Measurements from ENCODE around the gene HES5. TPM values are rescaled to one million over a fixed set of nuclear protein-coding genes. Genes with fewer than 3 reads are reported as not detected.

The HES5 gene
- total and polyA plus RNA-seq, 2 of the 4 experiments (the other 2 are of a cell fraction) = not detected

DNA sequence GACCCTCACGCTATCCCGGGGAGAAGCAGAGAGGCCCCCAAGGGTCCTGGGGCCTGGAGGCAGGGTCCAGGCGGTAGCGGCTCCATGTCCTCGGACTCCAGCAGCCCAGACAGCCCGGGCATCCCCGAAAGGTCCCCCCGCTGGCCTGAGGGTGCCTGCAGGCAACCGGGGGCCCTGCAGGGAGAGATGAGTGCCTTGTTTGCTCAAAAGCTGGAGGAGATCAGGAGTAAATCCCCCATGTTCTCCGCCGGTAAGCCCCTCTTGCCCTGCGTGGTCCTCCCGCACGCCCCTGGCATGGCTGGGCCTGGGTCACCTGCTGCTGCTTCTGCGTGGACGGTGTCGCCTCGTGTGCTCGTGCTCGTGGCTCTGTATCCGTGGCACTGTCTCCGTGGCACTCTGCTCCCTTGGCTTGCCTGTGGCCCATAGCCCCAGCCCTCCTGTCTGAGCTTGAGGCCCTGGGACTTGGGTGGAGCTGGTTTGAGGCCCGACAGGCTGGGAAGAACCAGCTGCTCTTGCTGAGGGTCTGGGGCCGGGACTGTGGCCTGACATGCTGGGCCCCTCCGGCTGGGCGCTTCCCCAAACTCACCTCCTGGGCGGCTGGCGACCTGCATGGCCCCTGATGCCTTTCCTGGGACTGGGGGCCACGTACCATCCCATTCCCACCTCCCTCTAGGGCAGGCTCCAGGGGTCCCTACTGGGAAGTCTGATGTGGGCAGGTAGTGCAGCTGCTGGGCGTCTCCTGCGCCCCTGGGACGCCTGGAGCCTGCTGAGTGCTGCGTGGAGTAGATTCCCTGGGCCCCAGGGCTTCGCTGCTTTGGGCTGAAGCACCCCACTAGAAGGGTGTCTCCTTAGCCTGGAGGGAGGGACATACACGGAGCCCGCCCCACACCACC is 27.2 kb downstream of the HES5 start:
- CTCF ChIA-PET = no interaction called here

More for the DNA sequence above, 27.2 kb downstream of the HES5 start:
- Histone ChIP-seq H4K20me1 (ENCODE audit: insufficient read depth, low read length) (peaks cover 3% of the 10 kb centered on the region; the same call in 1 of the 2 replicates), H3K79me1 (ENCODE audit: low read depth in 1 of 2, low read length in 2 of 2) (no peaks in the 10 kb centered on the region), H3K56ac (ENCODE audit: extremely low read depth, insufficient read depth, low read length) (no peak overlapping the region), H3K18ac (ENCODE audit: low read depth, low read length) (no peak overlapping the region), H3K9ac (ENCODE audit: low read depth, low read length) (no peak overlapping the region), H3K14ac (replicated peaks; ENCODE audit: low read depth, low read length) (no peak overlapping the region), H4K5ac (ENCODE audit: low read depth, low read length) (no peak overlapping the region), H3K4me1 (ENCODE audit: control insufficient read depth, insufficient read depth, low read length) (peaks cover 2% of the 10 kb centered on the region; the same call in 1 of the 2 replicates), H3K9me3 (ENCODE audit: control insufficient read depth, insufficient read depth, low read length) (no peaks in the 10 kb centered on the region), H2BK5ac (ENCODE audit: low read depth, low read length, poor library complexity, severe bottlenecking) (no peak overlapping the region), H4K8ac (ENCODE audit: low read depth in 2 of 2, low read length in 2 of 2) (no peak overlapping the region), H3K4ac (ENCODE audit: low read depth, low read length) (no peak overlapping the region), H2BK120ac (ENCODE audit: low read depth, low read length) (no peak overlapping the region), H3K27ac (ENCODE audit: insufficient read depth, low read length) (no peak overlapping the region), H3K9me1 (ENCODE audit: insufficient read depth, low read length) (no peaks in the 10 kb centered on the region), H3K23ac (ENCODE audit: low read depth, low read length) (no peak overlapping the region), H2AK9ac (replicated peaks; ENCODE audit: low read depth, low read length, poor library complexity) (peak overlapping the region; percentile 29), H4K91ac (ENCODE audit: insufficient read depth, low read depth, low read length) (no peak overlapping the region), H3K36me3 (ENCODE audit: control insufficient read depth, insufficient read depth, low read length) (peaks cover 2% of the 10 kb centered on the region; the same call in 1 of the 2 replicates), H2BK15ac (ENCODE audit: low read depth, low read length) (no peak overlapping the region), H2AFZ (replicated peaks; ENCODE audit: low read length, poor library complexity) (peak overlapping the region; percentile 43), H2AK5ac (ENCODE audit: low read depth, low read length) (no peak overlapping the region), H3K27me3 (ENCODE audit: control insufficient read depth, insufficient read depth, low read length) (peaks cover 12% of the 10 kb centered on the region; the same call in 1 of the 2 replicates), H3K4me3 (ENCODE audit: insufficient read depth, low read depth, low read length) (no peak overlapping the region), H3K4me2 (ENCODE audit: low read depth, low read length) (no peak overlapping the region), H2BK20ac (ENCODE audit: low read depth, low read length) (no peak overlapping the region)
- 76% methylated on average over 21 of the region's 36 CpGs; no CpG with 5 or more reads in 1 of the 2 experiments for WGBS, 2 experiments (ENCODE audit: extremely low coverage in 2 of 2, insufficient read length in 1 of 2)
- no TSS peak for BruUV-seq (replicated peaks)
- POLR2A ChIA-PET (ENCODE audit: unreplicated experiment) = no interaction called here
- DNase-seq (no peak), ATAC-seq (ENCODE audit: low read depth) (no peak)
- intact Hi-C loops (cut with micrococcal nuclease) (no loop called here), dilution Hi-C loops (cut with HindIII; ENCODE audit: low sequenced_read_pairs, unreplicated experiment) (no loop called here), in situ Hi-C loops (cut with MboI; ENCODE audit: low sequenced_read_pairs) (no loop called here)
- TF ChIP-seq, protein P1, sequence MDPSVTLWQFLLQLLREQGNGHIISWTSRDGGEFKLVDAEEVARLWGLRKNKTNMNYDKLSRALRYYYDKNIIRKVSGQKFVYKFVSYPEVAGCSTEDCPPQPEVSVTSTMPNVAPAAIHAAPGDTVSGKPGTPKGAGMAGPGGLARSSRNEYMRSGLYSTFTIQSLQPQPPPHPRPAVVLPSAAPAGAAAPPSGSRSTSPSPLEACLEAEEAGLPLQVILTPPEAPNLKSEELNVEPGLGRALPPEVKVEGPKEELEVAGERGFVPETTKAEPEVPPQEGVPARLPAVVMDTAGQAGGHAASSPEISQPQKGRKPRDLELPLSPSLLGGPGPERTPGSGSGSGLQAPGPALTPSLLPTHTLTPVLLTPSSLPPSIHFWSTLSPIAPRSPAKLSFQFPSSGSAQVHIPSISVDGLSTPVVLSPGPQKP (IDR thresholded peaks at IDR 0.05; ENCODE audit: borderline replicate concordance, low read depth, low read length) = no peak
- TF ChIP-seq BHLHE40 (IDR thresholded peaks at IDR 0.05; ENCODE audit: low read depth, low read length) = no peak
- TF ChIP-seq MAZ (IDR thresholded peaks at IDR 0.05; ENCODE audit: borderline replicate concordance, low read depth, low read length) = no peak
- TF ChIP-seq CHD1 (IDR thresholded peaks at IDR 0.05; ENCODE audit: low read depth, low read length) = no peak
